Suppressor macrophage treated with lipopolysaccharide for 4 hours (primary cell): Measurements from ENCODE around the gene TMEM131.
"Not testable (repeated sequence)": the region's sequence is repeated elsewhere in the genome, so short reads cannot be mapped to it uniquely, and the experiment has no call there.

Experiments
- DNase-seq: peaks from one replicate; pipeline ENCODE4 v3.0.0-alpha.2; 2020

TMEM131 gene

GRCh38 chr2:97910403-97911205, 85.1 kb downstream of the TMEM131 start:
- DNase-seq = no peak

- no peak for DNase-seq
These were observed 87.5 kb downstream of the TMEM131 start for GRCh38 chr2:97908208-97908676.

GRCh38 chr2:97907369-97908100, 88.2 kb downstream of the TMEM131 start:
- DNase-seq = peak; percentile 23

GRCh38 chr2:97906307-97906706, 89.4 kb downstream of the TMEM131 start:
- no peak for DNase-seq

GRCh38 chr2:97905294-97905693, 90.5 kb downstream of the TMEM131 start:
- no peak for DNase-seq

GRCh38 chr2:97901862-97902261, 93.9 kb downstream of the TMEM131 start:
- no peak for DNase-seq

- DNase-seq = no peak
These were observed 94.9 kb downstream of the TMEM131 start for GRCh38 chr2:97900806-97901205.

GRCh38 chr2:97893042-97893441, 102.7 kb downstream of the TMEM131 start:
- not testable (repeated sequence) for DNase-seq

- no peak for DNase-seq
These were observed 104.1 kb downstream of the TMEM131 start for GRCh38 chr2:97891611-97892010.

- no peak for DNase-seq
These were observed 106.6 kb downstream of the TMEM131 start for GRCh38 chr2:97889156-97889555.

GRCh38 chr2:97885841-97886240, 109.9 kb downstream of the TMEM131 start:
- DNase-seq = no peak

GRCh38 chr2:97880334-97880733, 115.4 kb downstream of the TMEM131 start:
- no peak for DNase-seq

- DNase-seq = no peak
These were observed 116.9 kb downstream of the TMEM131 start for GRCh38 chr2:97878865-97879264.

GRCh38 chr2:97878317-97878716, 117.4 kb downstream of the TMEM131 start:
- not testable (repeated sequence) for DNase-seq

- DNase-seq = peak; percentile 8
These were observed 124.5 kb downstream of the TMEM131 start for GRCh38 chr2:97871096-97871780.

GRCh38 chr2:97870396-97870843, 125.3 kb downstream of the TMEM131 start:
- peak; percentile 80 for DNase-seq

- no peak for DNase-seq
These were observed 125.9 kb downstream of the TMEM131 start for GRCh38 chr2:97869722-97870346.

- peak; percentile 72 for DNase-seq
These were observed 126.6 kb downstream of the TMEM131 start for GRCh38 chr2:97868986-97869721.

GRCh38 chr2:97863829-97864228, 131.9 kb downstream of the TMEM131 start:
- DNase-seq = no peak

GRCh38 chr2:97861177-97861576, 134.6 kb downstream of the TMEM131 start:
- DNase-seq = no peak

GRCh38 chr2:97858442-97858841, 137.3 kb downstream of the TMEM131 start:
- no peak for DNase-seq

- no peak for DNase-seq
These were observed 138.2 kb downstream of the TMEM131 start for GRCh38 chr2:97857553-97857952.
